ENCODE measurements around the gene CNTROB.
"Not testable (repeated sequence)": the region's sequence is repeated elsewhere in the genome, so short reads cannot be mapped to it uniquely, and the experiment has no call there.

The CNTROB gene

DNA sequence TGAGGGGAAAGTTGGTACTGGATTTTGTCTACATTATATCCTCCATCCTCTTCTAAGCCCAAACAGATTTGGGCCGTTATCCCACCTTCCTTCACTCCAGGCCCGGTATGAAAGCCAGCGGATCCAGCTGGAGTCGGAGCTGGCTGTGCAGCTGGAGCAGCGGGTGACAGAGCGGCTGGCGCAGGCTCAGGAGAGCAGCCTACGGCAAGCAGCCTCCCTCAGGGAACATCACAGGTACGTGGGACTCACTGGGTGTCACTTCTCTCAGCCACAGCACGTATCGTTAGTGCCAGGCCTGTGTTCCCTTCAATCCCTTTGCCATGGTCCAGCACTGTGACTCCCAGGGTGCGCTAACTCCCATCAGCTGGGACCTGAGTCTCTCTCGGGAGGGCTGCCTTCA is 11.3 kb downstream of the CNTROB start:
- DNase-seq = no peak

DNA sequence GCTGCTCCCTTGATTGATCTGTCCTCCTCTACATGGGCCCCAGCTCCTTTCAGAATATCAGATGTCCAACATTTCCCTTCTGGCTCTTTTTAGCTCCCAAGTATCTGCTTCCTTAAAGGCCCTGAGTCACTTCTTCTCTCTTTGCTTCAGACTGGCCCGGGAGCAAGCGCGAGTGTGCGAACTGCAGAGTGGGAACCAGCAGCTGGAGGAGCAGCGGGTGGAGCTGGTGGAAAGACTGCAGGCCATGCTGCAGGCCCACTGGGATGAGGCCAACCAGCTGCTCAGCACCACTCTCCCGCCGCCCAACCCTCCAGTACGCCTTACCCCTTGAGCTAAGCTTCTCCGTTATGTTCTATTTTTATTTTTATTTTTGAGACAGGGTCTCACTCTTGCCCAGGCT is 12.3 kb downstream of the CNTROB start:
- no peak for DNase-seq

DNA sequence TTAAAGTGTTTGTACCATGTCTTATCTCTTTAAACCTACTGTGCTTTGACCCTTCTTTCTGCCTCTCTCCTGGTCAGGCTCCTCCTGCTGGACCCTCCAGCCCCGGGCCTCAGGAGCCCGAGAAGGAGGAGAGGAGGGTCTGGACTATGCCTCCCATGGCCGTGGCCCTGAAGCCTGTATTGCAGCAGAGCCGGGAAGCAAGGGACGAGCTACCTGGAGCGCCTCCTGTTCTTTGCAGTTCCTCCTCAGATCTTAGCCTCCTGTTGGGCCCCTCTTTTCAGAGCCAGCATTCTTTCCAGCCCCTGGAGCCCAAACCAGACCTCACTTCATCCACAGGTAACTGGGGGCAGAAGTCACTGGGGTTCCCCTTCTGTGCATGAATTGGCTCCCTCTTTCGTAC is 13.6 kb downstream of the CNTROB start:
- DNase-seq = no peak

DNA sequence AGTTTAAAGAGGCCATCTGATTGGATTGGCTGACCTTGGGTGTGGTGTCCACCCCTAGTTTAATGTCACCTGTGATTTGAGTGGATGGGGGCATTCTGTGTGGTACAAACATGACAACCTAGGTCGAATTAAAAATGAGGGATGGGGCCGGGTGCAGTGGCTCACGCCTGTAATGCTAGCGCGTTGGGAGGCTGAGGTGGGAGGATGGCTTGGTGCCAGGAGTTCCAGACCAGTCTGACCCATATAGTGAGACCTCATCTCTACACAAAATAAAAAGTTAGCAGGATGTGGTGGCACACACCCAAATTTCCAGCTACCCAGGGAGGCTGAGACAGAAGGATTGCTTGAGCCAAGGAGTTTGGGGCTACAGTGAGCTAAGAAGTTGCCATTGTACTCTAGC is 14.4 kb downstream of the CNTROB start:
- no peak for DNase-seq

DNA sequence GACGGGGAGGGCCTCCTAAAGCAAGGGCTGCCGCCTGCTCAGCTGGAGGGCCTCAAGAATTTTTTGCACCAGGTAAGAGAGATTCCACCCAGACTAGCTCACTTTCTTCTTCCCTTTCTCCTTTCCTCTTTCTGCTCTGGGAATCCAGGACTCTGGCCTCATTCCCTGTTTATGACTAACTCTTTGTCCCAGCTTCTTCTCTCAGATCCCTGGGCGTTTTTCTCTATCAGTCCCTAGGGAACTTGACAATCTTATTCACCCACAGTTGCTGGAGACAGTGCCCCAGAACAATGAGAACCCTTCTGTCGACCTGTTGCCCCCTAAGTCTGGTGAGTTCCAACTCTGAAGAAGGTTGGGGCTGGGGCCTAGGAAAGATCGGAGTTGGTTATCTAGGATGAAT is 15.6 kb downstream of the CNTROB start:
- no peak for DNase-seq

DNA sequence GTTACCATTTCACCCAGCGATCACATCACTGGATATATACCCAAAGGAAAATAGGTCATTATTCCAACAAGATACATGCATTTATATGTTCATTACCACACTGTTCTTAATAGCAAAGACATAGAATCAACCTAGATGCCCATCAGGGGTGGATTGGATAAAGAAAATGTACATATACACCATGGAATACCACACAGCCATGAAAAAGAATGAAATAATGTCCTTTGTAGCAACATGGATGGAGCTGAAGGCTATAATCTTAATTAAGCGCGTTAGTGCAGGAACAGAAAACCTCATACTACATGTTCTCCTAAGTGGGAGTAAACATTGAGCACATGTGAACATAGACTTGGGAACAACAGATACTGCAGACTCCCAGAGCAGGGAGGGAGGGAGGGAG is 18.6 kb downstream of the CNTROB start:
- no peak for DNase-seq

DNA sequence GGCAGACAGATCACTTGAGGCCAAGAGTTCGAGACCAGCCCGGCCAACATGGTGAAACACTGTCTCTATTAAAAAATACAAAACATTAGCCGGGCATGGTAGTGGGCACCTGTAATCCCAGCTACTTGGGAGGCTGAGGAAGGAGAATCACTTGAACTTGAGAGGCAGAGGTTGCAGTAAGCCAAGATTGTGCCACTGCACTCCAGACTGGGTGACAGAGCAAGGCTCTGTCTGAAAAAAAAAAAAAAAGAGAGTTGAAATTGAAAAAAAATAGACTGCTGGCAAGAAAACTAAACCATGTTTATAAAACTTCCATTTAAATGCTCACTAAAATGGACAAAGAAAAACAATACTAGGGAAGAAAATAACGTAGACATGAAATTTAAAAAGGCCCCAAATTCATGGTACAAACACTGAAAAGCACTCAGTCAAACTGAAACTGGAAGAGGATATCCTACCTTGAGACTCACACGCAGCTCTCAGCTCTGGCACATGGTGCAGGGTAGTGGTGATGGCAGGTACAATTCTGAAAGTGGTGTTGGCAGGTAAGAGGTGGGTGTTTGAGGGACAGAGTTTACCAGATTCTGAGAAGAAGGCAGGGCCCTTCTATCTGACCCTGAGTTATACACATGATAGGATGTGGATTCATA is 19.3 kb downstream of the CNTROB start:
- DNase-seq = no peak

DNA sequence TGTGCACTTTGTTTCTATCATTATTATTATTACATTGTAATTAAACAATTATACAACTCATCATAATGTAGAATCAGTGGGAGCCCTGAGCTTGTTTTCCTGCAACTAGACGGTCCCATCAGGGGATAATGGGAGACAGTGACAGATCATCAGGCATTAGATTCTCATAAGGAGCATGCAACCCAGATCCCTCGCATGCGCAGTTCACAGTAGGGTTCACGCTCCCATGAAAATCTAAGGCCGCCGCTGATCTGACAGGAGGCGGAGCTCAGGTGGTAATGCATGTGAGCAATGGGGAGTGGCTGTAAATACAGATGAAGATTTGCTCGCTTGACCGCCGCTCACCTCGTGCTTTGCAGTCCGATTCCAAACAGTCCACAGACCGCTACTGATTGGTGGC is 21.3 kb downstream of the CNTROB start:
- not testable (repeated sequence) for DNase-seq

DNA sequence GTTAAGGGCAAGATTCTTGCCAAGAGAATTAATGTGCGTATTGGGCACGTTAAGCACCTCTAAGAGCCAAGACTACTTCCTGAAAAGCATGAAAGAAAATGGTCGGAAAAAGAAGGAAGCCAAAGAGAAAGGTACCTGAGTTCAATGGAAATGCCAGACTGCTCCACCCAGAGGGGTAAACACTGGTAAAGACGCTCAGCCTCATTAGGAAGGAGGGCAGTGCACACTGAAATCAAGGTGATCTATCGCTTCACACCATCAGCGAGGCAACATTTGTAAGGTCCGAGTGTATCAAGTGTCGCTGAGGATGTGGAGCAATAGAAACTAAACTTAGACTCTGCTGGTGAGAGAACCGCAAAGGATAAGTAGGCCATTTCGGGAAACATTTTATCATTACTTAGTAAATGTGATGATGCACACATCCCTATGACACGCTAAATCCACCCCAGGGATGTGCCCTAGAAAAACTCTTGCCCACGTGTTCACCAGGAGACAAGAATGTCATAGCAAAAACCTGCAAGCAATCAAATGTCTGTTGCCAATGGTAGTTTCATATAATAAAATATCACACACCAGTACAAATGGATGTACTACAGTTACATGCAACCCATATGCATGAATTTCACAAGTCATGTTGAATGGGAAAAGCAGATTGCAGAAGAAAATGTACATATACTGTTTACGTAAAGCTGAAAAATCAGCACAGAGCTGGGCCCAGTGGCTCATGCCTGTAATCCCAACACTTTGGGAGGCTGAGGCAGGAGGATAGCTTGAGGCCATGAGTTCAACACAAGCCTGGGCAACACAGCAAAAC is 23.6 kb downstream of the CNTROB start:
- no peak for DNase-seq

DNA sequence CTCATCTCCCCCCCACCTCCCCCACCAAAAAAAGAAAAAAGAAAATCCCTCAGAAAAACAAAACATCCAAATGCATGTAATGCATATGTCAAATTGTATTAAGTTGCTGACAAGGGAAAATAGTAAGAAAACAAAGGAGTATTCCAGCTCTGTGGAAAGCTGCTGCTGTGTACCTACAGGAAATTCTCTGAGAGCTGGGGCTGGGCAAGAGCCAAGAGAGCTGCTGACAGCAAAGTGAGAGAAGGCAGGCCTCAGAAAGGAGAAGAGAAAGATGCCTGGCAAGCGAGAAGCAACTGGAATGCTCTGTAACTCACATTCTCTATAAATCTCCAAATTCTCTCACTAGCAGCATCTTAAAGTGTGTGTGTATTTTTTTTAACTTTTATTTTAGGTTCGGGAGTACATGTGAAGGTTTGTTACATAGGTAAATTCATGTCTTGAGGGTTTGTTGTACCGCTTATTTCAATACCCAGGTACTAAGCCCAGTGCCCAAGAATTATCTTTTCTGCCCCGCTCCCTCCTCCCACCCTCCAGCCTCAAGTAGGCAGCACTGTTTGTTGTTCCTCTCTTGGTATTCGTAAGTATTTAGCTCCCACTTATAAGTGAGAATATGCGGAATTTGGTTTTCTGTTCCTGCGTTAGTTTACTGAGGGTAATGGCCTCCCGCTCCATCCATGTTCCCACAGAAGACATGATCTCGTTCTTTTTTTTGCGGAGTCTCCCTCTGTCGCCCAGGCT is 24.4 kb downstream of the CNTROB start:
- no peak for DNase-seq

DNA sequence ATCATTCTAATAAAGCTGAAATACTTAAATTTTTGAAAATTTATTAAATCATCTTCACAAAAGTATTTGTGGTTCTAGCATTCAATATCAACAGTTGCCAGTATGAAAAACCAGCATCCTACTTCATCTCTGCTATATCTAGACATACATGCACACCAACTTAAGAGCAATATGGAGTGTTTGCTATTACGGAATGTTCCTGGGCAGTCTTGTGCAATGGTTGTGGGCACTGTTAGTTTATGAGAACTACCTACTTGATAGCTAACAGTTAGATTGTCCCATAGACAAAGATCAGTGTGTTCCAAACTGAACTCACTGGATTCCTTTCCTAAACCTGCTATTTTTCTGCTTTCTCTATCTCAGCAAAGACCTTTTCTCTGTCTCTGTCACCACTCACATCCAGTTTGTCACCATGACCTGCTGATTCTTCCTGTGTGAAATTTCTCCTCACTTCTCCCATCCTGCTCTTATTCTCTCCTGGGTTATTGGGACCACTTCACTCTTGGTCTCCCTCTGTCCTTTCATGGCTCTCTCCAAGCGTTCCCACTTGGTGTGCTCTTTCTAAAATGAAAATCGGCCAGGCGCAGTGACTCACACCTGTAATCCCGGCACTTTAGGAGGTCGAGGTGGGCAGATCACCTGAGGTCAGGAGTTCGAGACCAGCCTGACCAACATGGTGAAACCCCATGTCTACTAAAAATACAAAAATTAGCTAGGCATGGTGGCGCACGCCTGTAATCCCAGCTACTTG is 27.7 kb downstream of the CNTROB start:
- DNase-seq = no peak

DNA sequence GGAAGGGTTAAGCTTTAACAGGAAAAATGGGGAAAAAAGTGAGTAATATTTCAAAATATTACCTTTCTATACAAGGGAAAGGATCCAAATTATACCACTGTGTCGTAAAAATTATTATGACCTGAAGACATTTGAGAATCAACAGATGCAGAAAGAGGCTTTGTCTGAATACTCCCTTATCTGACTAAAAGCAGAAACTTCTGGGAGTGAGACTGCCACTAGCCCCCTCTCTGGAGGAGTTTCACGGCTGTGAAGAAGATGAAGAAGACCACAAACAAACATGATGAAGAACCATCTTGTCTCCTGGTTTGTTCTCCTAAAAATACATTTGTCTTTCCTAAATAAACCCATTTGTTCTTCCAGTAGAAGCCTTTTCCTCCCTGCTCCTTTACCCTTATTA is 29.4 kb downstream of the CNTROB start:
- no peak for DNase-seq

DNA sequence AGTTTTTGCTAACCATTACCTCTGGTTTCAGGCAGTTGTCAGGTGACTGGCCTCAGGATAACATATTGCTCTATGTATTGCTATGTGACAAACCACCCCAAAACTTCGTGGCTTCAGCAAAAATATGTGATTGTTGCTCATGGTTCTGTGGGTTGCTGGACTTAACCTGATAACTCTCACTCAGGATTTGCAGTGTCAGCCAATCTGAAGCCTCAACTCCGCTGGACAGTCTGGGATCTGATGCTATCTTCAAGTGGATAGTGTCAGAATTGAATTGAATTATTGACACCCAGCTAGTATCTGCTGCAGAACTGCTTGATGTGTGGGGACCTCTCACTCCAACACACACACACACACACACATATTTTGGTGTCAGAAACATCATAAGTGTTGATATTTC is 35.7 kb downstream of the CNTROB start:
- DNase-seq = no peak

DNA sequence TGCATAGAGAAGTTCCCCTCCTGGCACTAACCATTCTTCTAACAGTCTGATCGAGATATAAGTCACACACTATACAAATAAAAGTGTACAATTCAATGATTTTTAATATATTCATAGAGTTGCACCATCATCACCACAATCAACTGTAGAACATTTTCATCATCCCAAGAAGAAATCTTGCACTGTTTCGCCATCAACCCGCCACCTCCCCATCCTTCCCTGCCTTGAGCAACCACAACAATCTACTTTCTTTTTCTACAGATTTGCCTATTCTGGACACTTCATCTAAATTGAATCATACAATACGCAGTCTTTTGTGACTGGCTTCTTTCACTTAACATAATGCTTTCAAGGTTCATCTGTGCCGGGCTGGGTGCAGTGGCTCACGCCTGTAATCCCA is 37.4 kb downstream of the CNTROB start:
- no peak for DNase-seq

DNA sequence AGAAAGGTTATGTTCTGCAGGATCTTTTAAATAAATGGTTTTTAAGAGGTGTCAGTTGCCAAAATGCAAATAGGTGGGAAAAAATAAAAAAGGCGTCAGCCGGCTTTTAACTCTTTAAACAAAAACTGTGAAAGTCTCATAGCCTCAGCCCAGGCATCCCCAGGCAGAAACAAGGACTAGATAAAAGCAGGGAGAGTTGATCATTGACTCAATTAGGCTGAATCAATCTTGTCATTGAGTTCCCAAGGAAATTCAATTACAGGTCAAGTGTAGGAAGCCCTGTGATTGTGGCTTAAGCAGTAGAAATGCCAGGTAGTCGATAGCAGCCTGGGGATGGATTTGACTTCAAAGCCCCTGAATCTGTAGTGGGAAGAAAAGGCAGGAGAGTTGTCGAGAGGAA is 39.6 kb downstream of the CNTROB start:
- no peak for DNase-seq

DNA sequence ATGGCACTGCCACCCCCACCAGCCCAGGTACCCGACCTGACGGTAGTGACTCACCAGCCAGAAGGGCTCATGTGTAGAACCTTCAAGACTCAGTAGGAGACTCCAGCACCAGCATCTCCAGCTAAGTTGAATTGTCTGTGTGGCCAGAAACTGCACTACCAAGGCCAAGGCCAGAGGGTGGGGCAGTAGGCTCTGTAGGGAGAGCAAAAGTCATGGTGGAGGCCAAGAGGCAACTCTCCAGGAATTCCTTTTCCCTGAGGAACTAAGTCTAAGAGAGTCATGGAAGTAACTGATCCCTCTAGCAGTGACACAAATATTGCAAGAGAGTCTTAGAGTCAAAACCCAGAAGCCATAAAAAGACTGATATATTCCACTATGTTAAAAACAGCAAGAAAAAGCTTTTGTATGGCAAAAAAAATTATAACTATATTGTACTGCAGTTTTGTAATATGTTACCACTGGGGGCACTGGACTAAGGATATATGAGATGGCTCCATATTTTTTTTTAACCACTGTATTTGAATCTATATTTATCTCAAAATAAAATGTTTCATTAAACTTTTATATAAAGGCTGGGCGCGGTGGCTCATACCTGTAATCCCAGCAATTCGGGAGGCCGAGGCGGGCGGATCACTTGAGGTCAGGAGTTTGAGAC is 40.3 kb downstream of the CNTROB start:
- DNase-seq = no peak

DNA sequence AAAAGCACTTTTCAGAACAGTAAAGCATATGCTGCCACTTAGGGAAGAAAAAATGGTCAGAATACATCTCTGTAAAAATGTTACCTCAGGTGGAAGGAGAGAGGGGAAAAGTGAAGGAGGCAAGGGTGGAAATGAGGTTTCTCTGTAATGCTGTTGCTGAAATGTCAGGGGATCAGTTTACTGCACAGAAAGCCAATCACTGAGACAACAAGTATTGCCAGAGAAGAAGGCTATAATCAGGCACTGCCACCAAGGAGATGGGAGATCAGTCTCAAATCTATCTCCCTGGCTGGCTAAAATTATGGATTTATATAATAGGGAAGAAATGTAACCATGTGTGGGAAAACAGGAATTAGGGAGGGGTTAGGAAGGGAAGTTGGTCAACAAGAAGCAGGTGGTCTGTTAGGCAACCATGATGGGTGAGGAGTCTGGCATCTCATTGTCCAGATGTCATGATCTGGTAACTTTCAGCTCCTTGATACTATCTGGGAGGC is 42.7 kb downstream of the CNTROB start:
- DNase-seq = no peak

DNA sequence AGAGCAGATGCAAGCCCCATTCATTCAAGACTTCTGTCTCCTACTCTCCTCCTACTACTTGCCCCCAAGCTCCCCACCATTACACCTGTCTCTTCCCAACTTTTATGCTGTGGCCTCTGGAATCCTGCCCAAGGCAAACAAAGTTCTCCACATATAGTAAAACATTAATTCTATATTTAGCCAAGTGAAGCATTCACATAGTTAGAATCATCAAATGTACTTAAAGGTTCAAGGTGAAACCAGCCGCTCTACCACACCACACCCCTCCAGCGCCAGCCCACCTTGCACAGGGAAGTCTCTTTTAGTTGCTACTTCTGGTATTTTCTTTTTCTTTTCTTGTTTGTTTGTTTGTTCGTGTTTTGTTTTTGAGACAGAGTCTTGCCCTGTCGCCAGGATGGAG is 45.0 kb downstream of the CNTROB start:
- no peak for DNase-seq

DNA sequence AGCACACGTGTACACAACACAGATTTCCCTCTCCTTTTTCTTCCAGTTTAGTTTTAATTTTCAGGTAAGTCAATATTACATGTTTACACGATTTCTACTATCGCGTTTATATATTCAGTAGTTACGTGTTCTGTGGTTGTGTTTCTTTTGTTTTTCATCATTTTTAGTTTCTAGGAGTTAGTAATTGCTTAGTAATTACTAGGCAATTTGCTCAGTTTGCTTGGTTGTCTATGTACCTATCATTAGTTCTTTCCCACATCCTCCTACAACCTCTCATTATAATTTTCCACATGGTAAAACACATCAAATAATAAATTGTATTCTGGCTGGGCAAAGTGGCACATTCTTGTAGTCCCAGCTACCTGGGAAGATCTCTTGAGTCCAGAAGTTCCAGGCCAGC is 45.8 kb downstream of the CNTROB start:
- no peak for DNase-seq

DNA sequence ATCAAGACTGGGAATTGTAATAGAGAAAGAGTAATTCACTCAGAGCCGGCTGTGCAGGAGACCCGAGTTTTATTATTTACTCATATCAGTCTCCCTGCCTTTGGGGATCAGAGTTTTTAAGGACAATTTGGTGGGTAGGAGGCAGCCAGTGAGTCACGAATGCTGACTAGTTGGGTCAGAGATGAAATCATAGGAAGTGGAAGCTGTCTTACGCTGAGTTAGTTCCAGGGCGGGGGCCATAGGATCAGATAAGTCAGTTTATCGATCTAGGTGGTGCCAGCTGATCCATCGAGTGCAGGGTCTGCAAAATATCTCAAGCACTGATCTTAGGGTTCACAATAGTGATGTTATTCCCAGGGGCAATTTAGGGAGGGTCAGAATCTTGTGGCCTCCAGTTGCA is 50.2 kb downstream of the CNTROB start:
- no peak for DNase-seq

DNA sequence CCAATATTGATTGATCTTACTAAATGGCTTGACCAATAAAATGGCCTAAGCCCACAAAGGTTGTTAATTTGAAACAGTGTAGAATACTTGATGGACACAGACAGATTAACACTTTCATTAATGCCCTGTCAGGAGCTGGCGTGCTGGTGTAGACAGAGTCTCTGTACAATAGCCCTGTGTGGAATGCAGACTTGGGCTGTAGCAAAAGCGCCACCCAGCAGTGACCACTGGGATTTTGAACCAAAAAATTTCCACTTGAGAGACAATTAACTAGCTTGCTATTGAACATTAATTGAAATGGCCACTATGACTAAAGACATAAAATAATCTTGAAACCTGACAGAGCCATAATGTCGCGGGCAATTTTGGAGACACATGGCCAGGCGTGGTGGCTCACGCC is 50.7 kb downstream of the CNTROB start:
- no peak for DNase-seq

DNA sequence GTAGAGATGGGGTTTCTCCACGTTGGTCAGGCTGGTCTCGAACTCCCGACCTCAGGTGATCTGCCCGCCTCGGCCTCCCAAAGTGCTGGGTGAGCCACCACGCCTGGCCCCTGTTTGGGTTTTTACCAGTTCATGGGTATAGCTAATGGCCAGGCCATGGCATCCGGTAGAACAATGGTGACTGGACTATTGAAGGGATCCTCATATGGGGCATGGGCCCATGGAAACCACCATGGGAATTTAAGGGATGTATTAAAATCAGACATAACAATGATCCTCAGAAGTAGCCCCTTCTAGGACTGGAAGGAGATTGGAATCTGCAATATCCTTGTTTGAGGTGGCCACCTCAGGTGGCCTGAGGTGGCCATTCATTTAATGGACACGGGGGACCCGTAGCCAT is 52.9 kb downstream of the CNTROB start:
- no peak for DNase-seq
